KOPT-K1 (cell line): ENCODE data around the gene PRMT9.

ENCODE experiments used
- H3K27ac ChIP-seq: fragments of 200-600 bp; sonication (generic); 2 replicates; pipeline ENCODE4 v1.5.1; 2016; ENCODE audit warnings: antibody characterized with exemption, mild to moderate bottlenecking, low read depth, low read length; ENCODE audit not compliant: poor library complexity, severe bottlenecking
- H3K36me3 ChIP-seq: fragments of 200-600 bp; sonication (generic); 2 replicates; pipeline ENCODE4 v1.5.1; 2017; ENCODE audit warnings: antibody characterized with exemption, mild to moderate bottlenecking, low read length, moderate library complexity; ENCODE audit not compliant: insufficient read depth
- H3K9me3 ChIP-seq: fragments of 200-600 bp; sonication (generic); 2 replicates; pipeline ENCODE4 v1.5.1; 2017; ENCODE audit warnings: antibody characterized with exemption, low read length, mild to moderate bottlenecking; ENCODE audit not compliant: insufficient read depth, poor library complexity, severe bottlenecking

The PRMT9 gene

GRCh38 chr4:147617173-147617840 lies 66.7 kb downstream of the PRMT9 start, which contains the start of gene TMEM184C:
TMEM184C (plus strand) TSS chr4:147617397; CDS start chr4:147617957, 560 bp downstream.
- Histone ChIP-seq H3K9me3 (no peaks in the 10 kb centered on the region), H3K27ac (peak within 1 kb of the TSS; percentile 80), H3K36me3 (peaks cover 20% of the 10 kb centered on the region)

GRCh38 chr4:147616849-147617172 lies 67.2 kb downstream of the PRMT9 start:
- Histone ChIP-seq H3K36me3 (peaks cover 20% of the 10 kb centered on the region), H3K27ac (peak overlapping the region; percentile 80), H3K9me3 (no peaks in the 10 kb centered on the region)

- no peaks in the 10 kb centered on the region for H3K36me3 ChIP-seq
- H3K9me3 ChIP-seq, result no peaks in the 10 kb centered on the region
- H3K27ac ChIP-seq, result no peak overlapping the region
Measured at GRCh38 chr4:147610686-147611085, 73.3 kb downstream of the PRMT9 start.

- H3K27ac ChIP-seq, result no peak overlapping the region
- no peaks in the 10 kb centered on the region for H3K36me3 ChIP-seq
- H3K9me3 ChIP-seq, result no peaks in the 10 kb centered on the region
Measured at GRCh38 chr4:147607471-147607870, 76.5 kb downstream of the PRMT9 start.

- H3K27ac ChIP-seq, result no peak overlapping the region
- H3K9me3 ChIP-seq, result no peaks in the 10 kb centered on the region
- no peaks in the 10 kb centered on the region for H3K36me3 ChIP-seq
Measured at GRCh38 chr4:147605499-147605898, 78.5 kb downstream of the PRMT9 start.

- Histone ChIP-seq H3K9me3 (no peaks in the 10 kb centered on the region), H3K27ac (no peak overlapping the region), H3K36me3 (no peaks in the 10 kb centered on the region)
Measured at GRCh38 chr4:147599769-147600168, 84.2 kb downstream of the PRMT9 start.

GRCh38 chr4:147599206-147599605 lies 84.8 kb downstream of the PRMT9 start:
- Histone ChIP-seq H3K27ac (no peak overlapping the region), H3K9me3 (no peaks in the 10 kb centered on the region), H3K36me3 (no peaks in the 10 kb centered on the region)

GRCh38 chr4:147597561-147597960 lies 86.4 kb downstream of the PRMT9 start:
- Histone ChIP-seq H3K9me3 (no peaks in the 10 kb centered on the region), H3K27ac (no peak overlapping the region), H3K36me3 (no peaks in the 10 kb centered on the region)

- H3K27ac ChIP-seq, result no peak overlapping the region
- H3K9me3 ChIP-seq, result no peaks in the 10 kb centered on the region
- no peaks in the 10 kb centered on the region for H3K36me3 ChIP-seq
Measured at GRCh38 chr4:147596981-147597380, 87.0 kb downstream of the PRMT9 start.

GRCh38 chr4:147596377-147596776 lies 87.6 kb downstream of the PRMT9 start:
- H3K27ac ChIP-seq, result no peak overlapping the region
- H3K9me3 ChIP-seq, result no peaks in the 10 kb centered on the region
- H3K36me3 ChIP-seq, result no peaks in the 10 kb centered on the region

- H3K36me3 ChIP-seq, result no peaks in the 10 kb centered on the region
Measured at GRCh38 chr4:147594578-147594977, 89.4 kb downstream of the PRMT9 start.

GRCh38 chr4:147594107-147594506 lies 89.9 kb downstream of the PRMT9 start:
- Histone ChIP-seq H3K36me3 (no peaks in the 10 kb centered on the region), H3K9me3 (no peaks in the 10 kb centered on the region), H3K27ac (no peak overlapping the region)

More at GRCh38 chr4:147594578-147594977, 89.4 kb downstream of the PRMT9 start:
- H3K27ac ChIP-seq, result no peak overlapping the region
- no peaks in the 10 kb centered on the region for H3K9me3 ChIP-seq

GRCh38 chr4:147591106-147591505 lies 92.9 kb downstream of the PRMT9 start:
- H3K9me3 ChIP-seq, result no peaks in the 10 kb centered on the region
- H3K36me3 ChIP-seq, result no peaks in the 10 kb centered on the region
- H3K27ac ChIP-seq, result no peak overlapping the region

GRCh38 chr4:147590249-147590920 lies 93.6 kb downstream of the PRMT9 start:
- no peaks in the 10 kb centered on the region for H3K36me3 ChIP-seq
- H3K27ac ChIP-seq, result no peak overlapping the region
- H3K9me3 ChIP-seq, result no peaks in the 10 kb centered on the region

- no peaks in the 10 kb centered on the region for H3K36me3 ChIP-seq
- H3K27ac ChIP-seq, result no peak overlapping the region
- peaks cover 8% of the 10 kb centered on the region for H3K9me3 ChIP-seq
Measured at GRCh38 chr4:147589586-147589985, 94.4 kb downstream of the PRMT9 start.
